Psoas muscle (tissue), 8 donors: ENCODE measurements around the gene GRK5. TPM values are rescaled to one million over a fixed set of nuclear protein-coding genes. Genes with fewer than 3 reads are reported as not detected.

Experiments used
- ATAC-seq, 4 donors: fragments of 200-7000 bp; cut with Tn5 transposase; one replicate each; pipeline ENCODE4 v1.9.1; 2020; ENCODE audit warnings: moderate library complexity in 3 of 4, mild to moderate bottlenecking in 2 of 4
- DNase-seq, 2 donors: peaks; one replicate each; pipeline ENCODE4 v3.0.0-alpha.2; 2020
- H3K27ac ChIP-seq: fragments of 200-600 bp; one replicate; pipeline ENCODE4 v1.8.0; 2022
- H3K27me3 ChIP-seq, 3 donors: fragments of 200-600 bp in 1 of 3; one replicate each; pipeline versions ENCODE4 v1.6.1 to v1.8.0; 2013 to 2022; ENCODE audit warnings: low read length in 2 of 3, mild to moderate bottlenecking in 2 of 3, moderate library complexity in 1 of 3; ENCODE audit not compliant: insufficient read depth in 3 of 3
- H3K36me3 ChIP-seq, 2 donors: fragments of 200-600 bp in 1 of 2; one replicate each; pipeline versions ENCODE4 v1.6.1 to v1.8.0; 2013 to 2022; ENCODE audit warnings: low read depth in 1 of 2, mild to moderate bottlenecking in 1 of 2, moderate library complexity in 1 of 2; ENCODE audit not compliant: insufficient read depth in 1 of 2
- H3K4me1 ChIP-seq: fragments of 200-600 bp; one replicate; pipeline ENCODE4 v1.8.0; 2022
- H3K4me3 ChIP-seq: fragments of 200-600 bp; one replicate; pipeline ENCODE4 v1.8.0; 2022; ENCODE audit warnings: mild to moderate bottlenecking
- H3K9me3 ChIP-seq: fragments of 200-600 bp; one replicate; pipeline ENCODE4 v1.8.0; 2022
- CTCF ChIP-seq: fragments of 200-600 bp; IDR thresholded peaks from one replicate; pipeline ENCODE4 v1.8.0; 2022; ENCODE audit warnings: antibody characterized with exemption
- WGBS, 3 donors: extraction: QIAGEN DNeasy Blood & Tissue Kit; methylation state at CpG; one replicate each; pipeline versions ENCODE4 v1.1.6 to v1.1.7; 2013; 5-methylcytosine and 5-hydroxymethylcytosine counted together
- intact Hi-C, 2 donors: fragments of 100-400 bp; cut with DNase I; formaldehyde crosslinking; loops; one replicate each; pipeline versions ENCODE4 v1.11.0 to v1.14.2; 2022
- polyA plus RNA-seq, 3 donors: library from polyadenylated mRNA; stranded (reverse); fragments of 200-250 nt; gene quantifications; one replicate each; pipeline ENCODE4 v1.2.3, GENCODE V29; 2013
- total RNA-seq, 4 donors: library from RNA; stranded (reverse); fragmentation: NEBNext Ultra II Directional in 2 of 4; extraction: Animal tissue kit (Norgen Biotek cat#: 25700) in 2 of 4; gene quantifications; one replicate each; pipeline versions ENCODE4 v1.2.1 to v1.2.4, GENCODE V29; 2021 to 2023
- donor health status: healthy with polysubstance abuse.
- donor health status: DM: no; HTN: no; CAD: no; lungs with moderate emphysema.
- donor health status: Bipolar disorder and iron deficiency.
- donor health status: healthy.
- donor health status: DM: yes; HTN: yes; CAD: no.
- donor health status: DM: no; HTN: no; CAD: no.
- donor health status: DM: no; HTN: no; CAD: no.
- donor health status: DM: yes; HTN: yes; CAD: no.

The GRK5 gene
- total and polyA plus RNA-seq, 7 donors = 7.0 to 15.5 (median 8.0) TPM

GRCh38 chr10:119243488-119243887 is 36.1 kb downstream of the GRK5 start:
- peaks cover 4% of the 10 kb centered on the region for H3K4me1 ChIP-seq
- ATAC-seq (no peak), DNase-seq (no peak)
- no peak for TF ChIP-seq CTCF
- intact Hi-C loops = no loop called here
- H3K27me3 ChIP-seq = no peaks in the 10 kb centered on the region
- H3K4me3 ChIP-seq = no peak overlapping the region
- H3K9me3 ChIP-seq = no peaks in the 10 kb centered on the region
- H3K36me3 ChIP-seq = no peaks in the 10 kb centered on the region
- no peak overlapping the region for H3K27ac ChIP-seq
- 76 to 88% (median 83%) methylated on average over 2 of the region's 2 CpGs for WGBS, 3 donors

- Histone ChIP-seq H3K4me1 (peaks cover 4% of the 10 kb centered on the region), H3K9me3 (no peaks in the 10 kb centered on the region), H3K27ac (no peak overlapping the region), H3K36me3 (no peaks in the 10 kb centered on the region), H3K4me3 (no peak overlapping the region), H3K27me3 (no peaks in the 10 kb centered on the region)
- TF ChIP-seq CTCF = no peak
- DNase-seq = no peak
- 75 to 91% (median 84%) methylated on average over 1 of the region's 1 CpG for WGBS, 3 donors
- no peak for ATAC-seq
- intact Hi-C loops = no loop called here
These were observed 36.6 kb downstream of the GRK5 start for GRCh38 chr10:119243967-119244366.

- intact Hi-C loops = loop anchor here in 1 of 2 donors (5.0 kb wide), 1 partner anchor 33 kb away; no protein-coding TSS in a partner anchor
- H3K4me3 ChIP-seq = no peak overlapping the region
- 94 to 95% (median 95%) methylated on average over 5 of the region's 5 CpGs for WGBS, 3 donors
- no peaks in the 10 kb centered on the region for H3K9me3 ChIP-seq
- no peaks in the 10 kb centered on the region for H3K36me3 ChIP-seq
- H3K27ac ChIP-seq = no peak overlapping the region
- no peak for TF ChIP-seq CTCF
- H3K4me1 ChIP-seq = peaks cover 5% of the 10 kb centered on the region
- no peaks in the 10 kb centered on the region for H3K27me3 ChIP-seq
- DNase-seq (no peak), ATAC-seq (no peak)
These were observed 37.9 kb downstream of the GRK5 start for GRCh38 chr10:119245272-119245671.

GRCh38 chr10:119246862-119247549 is 39.6 kb downstream of the GRK5 start:
- Histone ChIP-seq H3K4me3 (no peak overlapping the region), H3K36me3 (no peaks in the 10 kb centered on the region), H3K27me3 (no peaks in the 10 kb centered on the region), H3K9me3 (no peaks in the 10 kb centered on the region), H3K4me1 (peaks cover 20% of the 10 kb centered on the region), H3K27ac (peak overlapping the region; percentile 56)
- DNase-seq (peak; percentile 57 to 73), ATAC-seq (peak; percentile 25 to 72 (median 55))
- 21 to 30% (median 22%) methylated on average over 16 of the region's 16 CpGs for WGBS, 3 donors
- intact Hi-C loops = loop anchor here in 1 of 2 donors (5.0 kb wide), 1 partner anchor 35 kb away; no protein-coding TSS in a partner anchor
- no peak for TF ChIP-seq CTCF

- Histone ChIP-seq H3K9me3 (no peaks in the 10 kb centered on the region), H3K27ac (no peak overlapping the region), H3K36me3 (no peaks in the 10 kb centered on the region), H3K27me3 (no peaks in the 10 kb centered on the region), H3K4me1 (peaks cover 23% of the 10 kb centered on the region), H3K4me3 (no peak overlapping the region)
- intact Hi-C loops = loop anchor here in 1 of 2 donors (5.0 kb wide), 1 partner anchor 35 kb away; no protein-coding TSS in a partner anchor
- DNase-seq (no peak), ATAC-seq (no peak)
- TF ChIP-seq CTCF = no peak
These were observed 40.2 kb downstream of the GRK5 start for GRCh38 chr10:119247550-119247894.
